Hepatocyte (in vitro differentiated cells): ENCODE data around the gene APEH.

Experiments used
- CTCF ChIP-seq: fragments of 200-600 bp; sonication (generic); IDR thresholded peaks from 2 replicates; pipeline ENCODE4 v1.5.1; 2016; ENCODE audit warnings: antibody characterized with exemption, mild to moderate bottlenecking; ENCODE audit not compliant: poor library complexity
- EZH2 ChIP-seq: fragments of 200-600 bp; sonication (generic); IDR thresholded peaks from 2 replicates; pipeline ENCODE4 v1.6.1; 2016; ENCODE audit warnings: antibody characterized with exemption, mild to moderate bottlenecking, borderline replicate concordance
- EZH2phosphoT487 ChIP-seq: fragments of 200-600 bp; sonication (generic); IDR thresholded peaks from one replicate; pipeline ENCODE4 v1.6.1; 2018; ENCODE audit warnings: antibody characterized with exemption, mild to moderate bottlenecking, low read depth, moderate library complexity; ENCODE audit not compliant: unreplicated experiment, severe bottlenecking

GRCh38 chr3:49689046-49689907, 15.1 kb downstream of the APEH start, which contains the start of the genes MST1 and RNF123:
- TF ChIP-seq CTCF: peak; percentile 18
- TF ChIP-seq EZH2: no peak
- no peak for TF ChIP-seq EZH2phosphoT487
